Esophagus muscularis mucosa (tissue), 4 donors: ENCODE results near the gene RMND5B. TPM values are rescaled to one million over a fixed set of nuclear protein-coding genes. Genes with fewer than 3 reads are reported as not detected.

Experiments used
- total RNA-seq, 4 donors: library from RNA; depleted of rRNA; stranded (reverse); fragments of >200 nt; gene quantifications; one replicate each; pipeline versions ENCODE4 v1.1.0 to v1.2.1, GENCODE V29; 2016

RMND5B gene
- total RNA-seq, 4 donors from 2014 or later: 43.2 to 53.9 (median 45.4) TPM

Other genes with a start within 250 kb of the RMND5B start
- not detected for gene PROP1, start 134.8 kb upstream of the RMND5B start, total RNA-seq
- gene N4BP3, start 17.5 kb upstream of the RMND5B start, total RNA-seq: 1 to 10 TPM; 1.7 to 4.3 (median 2.2) TPM
- 100 to 1,000 TPM; 109 to 215 (median 162) TPM for gene NHP2, start 22.9 kb downstream of the RMND5B start, total RNA-seq
- not detected for gene GMCL2, start 56.4 kb downstream of the RMND5B start, total RNA-seq
- gene HNRNPAB, start 73.5 kb downstream of the RMND5B start, total RNA-seq: 100 to 1,000 TPM in 3 of 4 donors, 10 to 100 TPM in 1; 98.4 to 135 (median 104) TPM
- 10 to 100 TPM; 27.4 to 45.1 (median 37.5) TPM for gene PHYKPL, start 101.8 kb downstream of the RMND5B start, total RNA-seq